GM21576 (cell line): ENCODE measurements around the gene GPAM.
"Not testable (repeated sequence)": the region's sequence is repeated elsewhere in the genome, so short reads cannot be mapped to it uniquely, and the experiment has no call there.

ENCODE experiments used
- ATAC-seq: cut with Tn5 transposase; IDR thresholded peaks from one replicate; pipeline ENCODE4 v1.9.1; 2021; ENCODE audit warnings: mild to moderate bottlenecking, moderate library complexity; ENCODE audit not compliant: unreplicated experiment

The GPAM gene

GRCh38 chr10:112216966-112217365, 33.4 kb upstream of the GPAM start:
- no peak for ATAC-seq

DNA sequence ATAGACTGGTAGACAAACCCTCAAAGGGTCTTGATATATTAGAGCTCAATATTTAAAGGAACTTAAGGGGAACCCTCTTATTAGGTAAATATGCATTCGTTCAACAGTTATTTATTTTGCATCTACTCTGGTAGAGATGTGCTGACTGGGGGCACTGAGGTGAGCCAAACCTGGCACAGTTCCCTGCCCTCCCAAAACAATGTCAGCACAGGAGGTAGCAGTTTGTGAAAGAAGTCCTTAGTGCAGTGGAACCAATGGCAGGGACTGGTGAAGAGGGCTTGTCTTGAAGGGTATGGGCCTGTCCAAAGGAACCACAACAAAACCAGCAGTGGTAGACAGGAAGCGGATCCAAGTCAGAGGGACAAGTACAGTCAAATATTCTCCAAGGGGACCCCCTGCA, 32.6 kb upstream of the GPAM start:
- no peak for ATAC-seq

- no peak for ATAC-seq
Observed at GRCh38 chr10:112215342-112215774, 31.8 kb upstream of the GPAM start.

- ATAC-seq, result no peak
Observed at GRCh38 chr10:112214298-112214926, 30.8 kb upstream of the GPAM start.

DNA sequence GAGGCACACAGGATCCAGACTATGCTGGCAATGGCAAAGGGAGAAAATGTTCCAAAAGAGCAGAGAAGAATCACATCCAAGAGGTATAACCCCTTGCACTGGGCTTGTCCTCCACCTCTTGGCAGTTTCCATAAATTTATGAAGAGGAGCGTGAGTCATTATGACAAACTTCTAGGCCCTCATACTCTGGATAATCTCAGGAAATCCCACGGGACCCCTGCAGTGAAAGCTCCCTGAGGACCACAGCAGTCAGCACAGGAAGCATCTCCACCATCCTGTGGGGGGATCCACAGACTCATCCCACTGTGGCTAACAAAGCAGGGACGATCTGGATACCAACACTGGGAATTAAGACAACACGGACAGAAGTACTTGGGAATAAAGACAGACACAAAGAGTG, 30.3 kb upstream of the GPAM start:
- ATAC-seq, result no peak

GRCh38 chr10:112213098-112213823, 29.7 kb upstream of the GPAM start:
- no peak for ATAC-seq

DNA sequence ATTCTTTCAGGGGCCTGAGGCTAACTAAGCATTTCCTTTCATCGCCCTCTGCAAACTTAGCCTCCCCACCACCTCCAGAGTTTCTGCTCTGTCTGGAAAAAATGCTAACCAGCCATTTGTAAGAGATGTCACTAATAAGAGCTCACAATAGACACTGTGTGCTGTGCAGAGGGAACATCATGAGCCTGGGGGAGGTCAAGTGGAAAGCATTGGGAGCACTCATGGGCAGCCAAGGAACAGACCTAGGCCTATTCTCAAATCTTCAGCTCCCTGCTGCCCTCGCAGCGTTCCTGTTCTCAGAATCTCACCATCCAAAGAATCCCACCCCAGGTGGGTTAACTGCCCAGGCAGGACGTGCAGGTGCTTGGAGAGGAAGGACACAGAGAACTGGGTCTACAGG, 27.1 kb upstream of the GPAM start:
- no peak for ATAC-seq

DNA sequence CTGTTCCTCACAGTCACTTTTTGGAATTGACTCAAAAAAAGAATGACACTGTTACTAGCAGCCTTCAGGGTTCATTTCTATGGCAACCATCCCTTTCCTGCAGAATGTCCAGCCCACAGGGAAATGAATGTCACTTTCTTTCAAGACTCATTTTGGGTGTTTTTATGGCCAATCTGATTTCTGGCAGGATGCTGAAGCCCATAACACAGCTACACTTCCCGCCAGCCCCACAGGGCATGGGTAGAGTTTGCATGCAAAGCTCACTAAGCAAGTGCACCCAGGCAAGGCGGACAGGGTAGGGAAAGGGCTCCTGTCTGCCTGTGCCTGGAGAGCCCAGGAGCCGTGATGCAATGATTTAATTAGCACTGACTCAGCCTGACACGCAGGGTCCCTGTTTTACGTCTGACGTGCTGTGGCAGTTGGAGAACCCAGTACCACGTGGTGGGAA, 26.1 kb upstream of the GPAM start:
- no peak for ATAC-seq

- ATAC-seq, result no peak
Observed at GRCh38 chr10:112208997-112209396, 25.4 kb upstream of the GPAM start.

- no peak for ATAC-seq
Observed at GRCh38 chr10:112208292-112208691, 24.7 kb upstream of the GPAM start.

DNA sequence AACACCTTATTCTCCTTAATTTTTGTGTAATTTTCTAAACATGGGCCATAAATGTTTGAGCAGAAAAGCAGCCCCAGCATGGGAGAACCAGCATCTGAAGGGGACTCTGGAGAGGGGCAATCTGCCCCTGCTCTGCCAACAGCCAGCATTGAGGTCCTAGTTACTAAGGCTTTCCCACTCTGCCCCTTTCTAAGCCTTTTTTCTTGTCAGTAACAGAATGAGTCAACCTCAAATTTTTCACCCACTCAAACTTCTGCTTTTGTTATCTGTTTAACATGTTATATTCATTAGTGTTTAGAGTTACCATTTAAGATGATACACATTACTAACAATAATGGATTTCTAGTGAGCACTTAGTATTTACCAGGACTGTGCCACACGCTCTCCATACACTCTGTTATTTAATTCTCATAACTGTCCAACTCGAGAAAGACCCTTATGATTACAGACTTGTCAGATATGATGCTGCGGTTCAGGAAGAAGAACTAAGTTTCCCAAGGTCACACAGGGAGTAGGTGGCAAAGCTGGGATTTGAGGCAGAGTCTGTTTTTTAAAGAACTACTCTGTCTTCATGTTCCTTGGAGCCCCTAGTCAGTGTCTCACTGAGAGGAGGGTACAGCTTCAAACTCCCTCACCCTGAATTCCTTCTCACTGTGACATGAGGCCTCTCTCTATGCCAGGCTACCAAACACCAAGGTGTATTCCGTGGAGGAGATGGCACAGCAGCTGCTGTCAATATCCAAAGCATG, 19.9 kb upstream of the GPAM start:
- ATAC-seq, result peak; percentile 79

DNA sequence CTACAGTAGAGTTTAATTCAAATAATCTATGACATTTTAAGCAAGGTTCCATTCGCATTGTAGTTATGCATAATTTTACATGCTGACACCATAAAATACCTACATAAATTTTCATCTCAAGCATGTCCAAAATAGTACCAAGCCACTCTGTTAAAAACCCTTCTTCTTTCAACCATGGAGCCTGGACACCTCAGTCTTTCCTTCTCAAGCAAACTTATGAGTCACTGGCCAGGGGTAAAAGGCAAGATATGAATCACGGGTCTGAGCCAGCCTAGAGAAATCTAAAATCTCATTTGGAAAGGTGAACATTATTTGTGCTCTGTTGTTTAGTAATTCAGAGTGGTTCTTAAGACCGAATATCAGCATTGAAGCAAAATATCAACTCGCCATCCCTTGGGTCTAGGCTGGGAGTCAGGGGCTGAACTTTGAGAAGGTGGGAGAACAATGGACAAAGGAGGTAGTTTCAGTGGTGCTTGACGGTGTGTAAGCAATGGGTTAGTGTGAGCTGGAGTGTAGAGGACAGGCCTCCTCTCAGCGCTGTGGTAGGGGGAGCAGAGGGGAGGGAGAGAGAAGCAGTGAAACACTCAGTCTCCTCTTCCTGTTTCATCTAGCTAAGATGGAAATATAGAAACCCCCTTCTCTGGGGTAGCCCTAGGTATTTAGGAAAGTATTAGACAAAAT, 19.1 kb upstream of the GPAM start:
- peak; percentile 77 for ATAC-seq

GRCh38 chr10:112202076-112202475, 18.5 kb upstream of the GPAM start:
- ATAC-seq, result no peak

DNA sequence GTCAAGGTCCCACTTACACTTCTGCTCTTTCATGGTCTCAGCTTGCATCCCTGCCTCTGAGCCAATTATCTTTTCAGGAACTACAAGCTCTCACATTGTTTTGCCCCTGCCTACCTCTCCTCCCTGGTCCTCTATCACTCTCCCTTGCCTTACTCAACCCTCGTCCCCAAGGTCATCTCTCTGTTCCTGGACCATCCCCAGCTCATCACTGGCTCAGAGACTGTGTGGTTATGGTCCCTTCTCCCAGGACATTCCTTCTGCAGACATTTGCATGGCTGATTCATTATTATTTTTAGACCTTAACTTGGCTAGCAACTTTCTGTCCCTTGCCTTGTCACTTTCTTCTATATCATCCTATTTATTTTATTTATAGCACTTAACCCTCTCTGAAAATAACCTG, 17.8 kb upstream of the GPAM start:
- ATAC-seq, result no peak

GRCh38 chr10:112200259-112200658, 16.7 kb upstream of the GPAM start:
- ATAC-seq, result not testable (repeated sequence)

- not testable (repeated sequence) for ATAC-seq
Observed at GRCh38 chr10:112197662-112198061, 14.1 kb upstream of the GPAM start.

DNA sequence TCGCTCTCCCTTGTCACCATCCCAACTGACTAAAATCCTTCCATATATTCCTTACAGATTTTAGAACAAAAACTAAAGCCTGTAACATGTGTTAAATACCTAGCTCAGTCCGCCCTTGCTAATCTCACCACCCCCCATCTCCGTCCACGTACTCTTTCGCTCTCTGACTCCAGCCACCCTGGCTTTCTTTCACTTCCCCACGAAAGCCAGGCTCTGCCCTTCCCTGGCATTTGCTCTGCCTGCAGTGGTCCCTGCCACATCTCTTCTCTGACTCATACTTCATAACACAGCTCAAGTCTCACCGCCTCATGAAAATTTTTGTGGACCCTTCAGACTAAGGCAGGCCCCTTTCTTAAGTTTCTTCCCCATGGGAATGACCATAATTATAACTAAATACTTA, 11.7 kb upstream of the GPAM start:
- no peak for ATAC-seq

- no peak for ATAC-seq
Observed at GRCh38 chr10:112191791-112192190, 8.2 kb upstream of the GPAM start.

DNA sequence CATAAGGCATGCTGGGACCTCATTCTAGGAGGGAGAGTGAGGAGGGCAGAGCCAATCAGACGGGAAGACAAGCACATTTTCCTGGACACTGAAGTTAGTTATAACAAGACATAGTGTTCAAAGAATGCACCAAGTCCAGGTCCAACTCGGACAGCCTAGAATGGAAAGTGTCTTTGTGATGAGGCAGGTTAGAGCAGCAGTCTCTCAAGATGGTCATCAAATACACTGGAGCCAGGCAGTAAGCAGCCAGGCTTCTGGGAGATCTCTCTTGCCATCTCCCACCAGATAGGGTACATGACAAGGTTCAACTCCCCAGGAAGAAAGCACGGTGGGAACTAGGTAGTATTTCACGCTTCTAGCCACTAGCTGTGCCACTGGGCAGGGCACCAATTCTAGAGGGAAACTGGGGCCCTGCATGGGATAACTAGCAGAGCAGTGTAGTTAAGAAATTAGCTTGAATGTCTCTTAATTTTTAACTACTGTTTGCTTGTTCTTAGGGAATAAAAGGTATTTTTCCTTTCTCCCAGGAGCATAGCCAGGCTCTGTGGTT, 7.6 kb upstream of the GPAM start:
- ATAC-seq, result no peak

DNA sequence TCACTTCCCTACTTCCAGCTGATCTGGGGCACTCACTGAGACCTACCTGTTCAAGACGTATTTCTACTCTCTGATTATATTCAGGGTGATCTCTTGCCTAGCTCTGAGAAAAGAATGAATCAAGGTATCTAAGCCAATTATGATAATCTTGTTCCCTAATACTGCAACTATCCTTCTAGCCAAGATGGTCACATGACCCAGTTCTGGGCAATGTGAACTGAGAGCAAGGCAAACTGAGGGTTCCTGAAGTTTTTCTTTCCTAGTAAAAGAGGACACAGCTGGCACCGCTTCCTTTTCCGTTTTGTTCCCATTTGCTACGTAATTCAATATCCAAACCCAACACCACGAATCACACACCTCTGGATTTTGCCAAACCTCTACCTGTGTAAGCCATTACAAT, 5.9 kb upstream of the GPAM start:
- ATAC-seq, result no peak

- no peak for ATAC-seq
Observed at GRCh38 chr10:112187527-112187926, 4.0 kb upstream of the GPAM start.
